Activated CD4-positive, CD25-positive, alpha-beta regulatory T cell treated with anti-CD3 and anti-CD28 coated beads, Interleukin-2, amount 50 U/mL, for 24 hours (primary cell): ENCODE measurements around the gene SERTAD4.
A peak's percentile ranks its signal among the peaks of the same experiment; 100 is the strongest.
"Not testable (repeated sequence)": the region's sequence is repeated elsewhere in the genome, so short reads cannot be mapped to it uniquely, and the experiment has no call there.

ENCODE experiments used
- ATAC-seq, 2 donors: fragments of 150-1000 bp; cut with Tn5 transposase; one replicate each; pipeline ENCODE4 v1.10.0; 2021; ENCODE audit warnings: mild to moderate bottlenecking in 1 of 2, moderate library complexity in 1 of 2

Gene SERTAD4

DNA sequence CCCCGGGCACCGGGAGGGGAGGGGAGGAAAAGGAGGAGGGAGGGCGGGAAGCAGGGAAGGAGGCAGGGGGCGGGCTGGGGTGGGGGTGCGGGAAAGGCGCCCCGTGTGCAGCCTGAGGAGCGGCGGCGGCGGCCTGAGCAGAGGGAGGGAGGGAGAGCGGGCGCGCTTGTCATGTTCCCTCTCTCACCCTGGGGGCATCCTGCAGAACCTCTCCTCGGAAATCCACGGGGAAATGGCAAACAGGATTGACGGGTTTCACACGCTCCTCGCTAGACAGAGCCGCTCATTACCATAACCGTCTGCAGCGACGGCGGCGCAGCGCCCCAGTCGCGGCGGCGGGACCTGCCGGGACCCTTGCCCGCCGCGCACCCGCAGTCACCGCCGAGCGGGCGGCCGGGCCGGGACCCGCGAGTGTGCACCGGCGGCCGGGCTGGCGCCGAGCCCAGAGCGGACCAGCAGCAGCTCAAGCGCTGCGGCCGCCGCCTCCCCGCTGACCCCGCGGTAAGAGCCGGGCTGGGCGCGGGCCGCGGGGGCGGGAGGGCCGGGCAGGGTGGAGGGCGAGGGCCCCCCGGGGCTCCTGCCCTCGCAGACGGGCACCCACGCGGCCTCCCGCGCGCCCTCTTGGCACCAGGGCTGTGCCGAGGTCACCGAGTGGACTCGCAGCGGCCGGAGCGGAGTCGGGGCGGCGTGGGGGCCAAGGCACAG is at the start of gene SERTAD4:
Gene SERTAD4, plus strand, starts transcription at position 286 of the 705 bp plus-strand sequence. CDS start 5,165 bp downstream, outside the sequence.
- no peak for ATAC-seq

DNA sequence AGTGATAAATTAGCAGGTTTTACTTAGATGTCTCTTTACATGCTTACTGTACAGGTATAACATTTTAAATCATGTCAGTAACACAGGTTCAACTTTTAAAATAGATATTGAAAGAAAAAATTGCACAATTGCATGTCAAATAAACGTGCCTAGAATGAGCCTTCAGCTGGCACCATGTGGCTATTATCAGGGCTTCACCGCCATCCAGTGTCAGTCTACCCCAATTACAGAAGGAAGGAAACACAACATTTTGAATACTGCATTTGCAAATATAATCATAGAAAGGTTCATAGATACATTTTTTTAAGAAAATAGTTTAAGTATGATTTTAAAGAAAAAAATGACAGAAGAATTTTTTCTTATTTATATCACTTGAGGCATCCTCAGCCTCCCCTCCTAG is 47.5 kb upstream of the SERTAD4 start:
- no peak for ATAC-seq

DNA sequence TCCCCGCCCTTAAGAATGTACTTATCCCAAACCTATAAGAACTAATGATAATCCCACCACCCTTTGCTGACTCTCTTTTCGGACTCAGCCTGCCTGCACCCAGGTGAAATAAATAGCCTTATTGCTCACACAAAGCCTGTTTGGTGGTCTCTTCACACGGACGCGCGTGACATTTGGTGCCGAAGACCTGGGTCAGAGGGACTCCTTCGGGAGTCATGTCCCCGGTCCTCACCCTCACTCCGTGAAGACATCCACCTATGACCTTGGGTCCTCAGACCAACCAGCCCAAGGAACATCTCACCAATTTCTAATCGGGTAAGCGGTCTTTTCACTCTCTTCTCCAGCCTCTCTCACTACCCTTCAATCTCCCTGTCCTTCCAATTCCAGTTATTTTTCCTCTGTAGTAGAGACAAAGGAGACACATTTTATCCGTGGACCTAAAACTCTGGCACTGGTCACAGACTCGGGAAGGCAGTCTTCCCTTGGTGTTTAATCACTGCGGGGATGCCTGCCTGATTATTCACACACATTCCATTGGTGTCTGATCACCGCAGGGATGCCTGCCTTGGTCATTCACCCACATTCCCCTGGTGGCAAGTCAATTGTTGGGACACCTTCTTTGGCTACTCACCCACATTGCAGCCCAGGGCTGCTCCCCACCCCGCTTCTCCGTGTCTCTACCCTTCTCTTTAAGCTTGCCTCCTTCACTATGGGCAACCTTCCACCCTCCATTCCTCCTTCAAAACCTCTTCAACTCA is 44.6 kb upstream of the SERTAD4 start:
- ATAC-seq = not testable (repeated sequence)

DNA sequence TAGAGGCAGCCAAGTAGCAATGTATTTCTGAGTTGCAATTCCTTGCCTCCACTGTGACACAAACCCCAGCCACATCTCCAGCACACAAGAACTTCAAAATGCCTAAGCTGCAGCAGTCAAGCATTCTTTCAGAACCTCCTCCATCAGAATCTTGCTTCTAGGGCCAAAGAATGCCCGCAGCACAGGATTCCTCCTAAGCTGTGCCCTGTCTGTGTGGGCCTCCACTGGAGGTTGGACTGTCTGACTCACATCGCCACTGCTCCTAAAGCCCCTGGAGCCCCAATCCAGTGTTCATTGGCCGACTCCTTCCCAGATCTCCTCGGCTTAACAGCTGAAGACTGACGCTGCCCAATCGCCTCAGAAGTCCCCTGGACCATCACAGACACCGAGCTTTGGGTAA is 43.2 kb upstream of the SERTAD4 start:
- no peak for ATAC-seq

DNA sequence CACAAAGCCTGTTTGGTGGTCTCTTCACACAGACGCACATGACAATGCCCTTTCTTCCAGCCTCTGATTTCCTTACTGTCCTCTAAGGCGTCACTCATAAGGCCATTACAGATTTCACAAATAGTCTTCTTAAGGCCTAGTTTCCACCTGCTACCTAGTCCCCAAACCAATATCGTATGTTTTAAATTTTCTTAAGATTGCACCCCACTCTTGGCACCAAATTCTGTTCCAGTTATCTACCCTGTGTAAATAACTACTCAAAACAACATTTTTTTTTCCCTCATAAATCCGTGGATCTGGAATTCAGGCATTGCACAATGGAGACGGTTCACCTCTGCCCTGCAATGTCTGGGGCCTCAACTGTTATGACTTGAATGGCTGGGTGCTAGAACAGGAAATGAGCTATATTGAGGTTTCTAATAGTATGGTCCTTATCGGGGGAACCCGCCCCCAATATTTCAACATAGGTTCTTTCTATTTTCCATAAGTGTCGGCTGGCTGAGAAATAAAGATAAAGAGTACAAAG is 36.9 kb upstream of the SERTAD4 start:
- ATAC-seq = no peak

DNA sequence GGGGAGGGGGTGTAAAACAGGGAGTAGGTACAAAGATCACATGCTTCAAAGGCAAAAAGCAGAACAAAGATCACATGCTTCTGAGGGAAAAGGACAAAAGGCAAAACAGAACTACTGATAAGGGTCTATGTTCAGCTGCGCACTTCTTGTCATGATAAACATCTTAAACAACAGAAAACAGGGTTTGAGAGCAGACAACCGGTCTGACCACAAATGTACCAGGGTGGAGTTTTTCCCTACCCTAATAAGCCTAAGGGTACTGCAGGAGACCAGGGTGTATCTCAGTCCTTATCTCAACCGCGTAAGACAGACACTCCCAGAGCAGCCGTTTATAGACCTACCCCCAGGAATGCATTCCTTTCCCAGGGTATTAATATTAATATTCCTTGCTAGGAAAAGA is 36.3 kb upstream of the SERTAD4 start:
- ATAC-seq = not testable (repeated sequence)

DNA sequence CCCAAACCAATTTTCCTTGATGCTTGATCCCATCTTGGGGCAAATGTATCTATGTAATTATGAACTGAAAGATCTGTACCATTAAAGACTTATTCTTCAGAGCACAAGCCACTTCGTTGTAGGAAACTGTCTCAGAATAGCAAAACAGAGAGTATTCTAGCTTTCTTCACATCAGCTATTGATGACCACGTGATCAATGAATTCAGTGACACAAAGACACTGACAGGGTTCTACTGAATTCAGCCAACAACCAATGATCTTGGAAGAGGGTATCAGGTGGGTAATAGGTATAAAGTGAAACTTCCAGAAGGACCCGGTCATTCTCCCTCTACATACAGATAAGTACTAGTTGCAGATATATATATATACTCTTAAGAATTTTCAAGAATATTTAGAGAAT is 33.8 kb upstream of the SERTAD4 start:
- no peak for ATAC-seq

DNA sequence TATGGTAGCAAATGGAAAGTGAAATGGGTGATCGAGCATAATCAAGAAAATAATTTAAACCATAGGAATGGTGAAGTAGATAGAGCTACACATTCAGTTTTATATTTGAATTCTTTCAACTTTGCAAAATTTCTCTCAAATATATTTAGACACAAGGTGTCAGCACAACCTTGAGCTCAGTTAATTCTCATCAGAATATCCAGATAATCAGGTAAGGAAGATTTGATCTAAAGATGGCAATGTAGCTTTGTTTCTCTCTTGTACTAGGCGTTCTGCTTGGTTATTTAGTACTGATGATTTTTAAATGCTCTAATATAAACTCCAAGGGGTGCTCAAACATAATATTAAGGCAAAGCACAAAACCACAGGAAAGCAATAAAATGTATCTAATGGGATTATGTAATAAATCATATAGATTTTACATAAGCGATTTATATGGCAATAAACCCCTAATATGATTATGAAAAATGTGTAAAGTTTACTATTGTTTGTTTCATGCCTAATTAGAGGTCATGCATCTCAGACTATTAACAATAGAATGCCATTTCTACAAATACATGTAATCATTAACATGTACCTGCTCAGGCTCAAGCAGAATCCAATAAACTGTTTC is 32.4 kb upstream of the SERTAD4 start:
- ATAC-seq = no peak

DNA sequence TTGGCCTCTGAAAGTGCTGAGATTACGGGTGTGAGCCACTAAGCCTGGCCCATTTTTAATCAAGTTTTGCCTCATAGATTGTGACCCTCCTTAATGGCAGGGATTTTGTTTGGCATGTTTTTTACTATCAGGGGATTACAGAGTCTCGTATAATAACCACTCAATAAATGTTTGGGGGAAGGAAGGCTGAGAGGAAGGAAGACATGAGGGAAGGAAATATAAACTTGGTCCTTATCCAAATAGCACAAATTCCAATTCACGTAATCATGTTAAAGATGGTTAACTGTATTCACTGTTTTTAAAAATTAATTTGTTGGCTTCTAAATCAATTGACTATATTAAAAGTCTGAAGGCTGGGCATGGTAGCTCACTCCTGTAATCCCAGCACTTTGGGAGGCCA is 30.9 kb upstream of the SERTAD4 start:
- no peak for ATAC-seq

DNA sequence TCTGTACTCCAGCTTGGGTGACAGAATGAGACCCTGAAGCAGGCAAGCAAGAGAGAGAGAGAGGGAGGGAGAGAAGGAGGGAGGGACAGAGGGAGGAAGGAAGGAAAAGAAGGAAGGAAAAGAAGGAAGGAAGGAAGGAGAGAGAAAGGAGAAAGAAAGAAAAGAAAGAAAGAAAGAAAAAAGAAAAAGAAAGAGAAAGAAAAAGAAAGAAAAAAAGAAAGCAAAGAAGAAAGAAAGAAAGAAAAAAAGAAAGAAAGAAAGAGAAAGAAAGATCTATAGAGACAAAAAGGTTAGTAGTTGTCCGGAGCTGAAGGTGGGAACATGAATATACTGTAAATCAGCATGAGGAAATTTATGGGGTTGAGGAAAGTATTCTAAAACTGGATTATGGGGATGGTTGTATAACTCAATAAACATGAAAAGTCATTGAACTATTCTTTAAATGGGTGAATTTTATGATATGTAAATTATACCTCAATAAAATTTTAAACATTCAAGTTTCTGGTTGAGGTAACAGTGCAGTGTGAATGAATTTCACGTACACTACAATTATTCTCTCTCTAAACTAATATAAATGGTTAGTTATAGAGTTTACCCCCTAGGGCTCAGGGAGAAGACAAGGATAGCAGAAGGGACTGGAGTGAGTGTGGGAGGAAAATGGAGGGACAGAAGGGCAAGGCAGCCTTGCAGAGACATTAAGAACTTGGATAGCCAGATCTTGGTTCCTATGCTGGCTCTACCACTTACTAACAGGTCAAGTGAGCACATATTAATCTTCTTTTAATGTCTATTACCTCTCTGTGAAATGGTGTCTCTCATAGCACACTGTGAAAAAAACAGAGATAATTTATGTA is 24.8 kb upstream of the SERTAD4 start:
- no peak for ATAC-seq

DNA sequence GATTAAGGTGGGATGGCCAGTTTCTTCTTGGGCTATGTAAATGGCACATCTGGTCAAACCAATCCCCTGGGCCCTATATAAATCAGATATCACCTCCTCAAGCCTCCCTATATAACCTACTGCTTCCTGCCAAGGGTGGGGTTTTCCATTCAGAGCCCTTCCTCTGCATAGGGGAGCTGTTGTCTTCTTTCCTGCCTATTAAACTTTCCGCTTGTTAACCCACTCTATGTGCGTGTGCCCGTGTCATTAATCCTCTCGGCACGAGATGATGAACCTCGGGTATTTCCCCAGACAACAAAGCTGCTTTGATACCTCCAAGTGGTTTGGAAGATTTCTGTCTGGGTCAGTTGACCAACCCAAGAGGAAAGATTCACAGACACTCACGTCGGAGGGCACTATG is 19.3 kb upstream of the SERTAD4 start:
- ATAC-seq = no peak

DNA sequence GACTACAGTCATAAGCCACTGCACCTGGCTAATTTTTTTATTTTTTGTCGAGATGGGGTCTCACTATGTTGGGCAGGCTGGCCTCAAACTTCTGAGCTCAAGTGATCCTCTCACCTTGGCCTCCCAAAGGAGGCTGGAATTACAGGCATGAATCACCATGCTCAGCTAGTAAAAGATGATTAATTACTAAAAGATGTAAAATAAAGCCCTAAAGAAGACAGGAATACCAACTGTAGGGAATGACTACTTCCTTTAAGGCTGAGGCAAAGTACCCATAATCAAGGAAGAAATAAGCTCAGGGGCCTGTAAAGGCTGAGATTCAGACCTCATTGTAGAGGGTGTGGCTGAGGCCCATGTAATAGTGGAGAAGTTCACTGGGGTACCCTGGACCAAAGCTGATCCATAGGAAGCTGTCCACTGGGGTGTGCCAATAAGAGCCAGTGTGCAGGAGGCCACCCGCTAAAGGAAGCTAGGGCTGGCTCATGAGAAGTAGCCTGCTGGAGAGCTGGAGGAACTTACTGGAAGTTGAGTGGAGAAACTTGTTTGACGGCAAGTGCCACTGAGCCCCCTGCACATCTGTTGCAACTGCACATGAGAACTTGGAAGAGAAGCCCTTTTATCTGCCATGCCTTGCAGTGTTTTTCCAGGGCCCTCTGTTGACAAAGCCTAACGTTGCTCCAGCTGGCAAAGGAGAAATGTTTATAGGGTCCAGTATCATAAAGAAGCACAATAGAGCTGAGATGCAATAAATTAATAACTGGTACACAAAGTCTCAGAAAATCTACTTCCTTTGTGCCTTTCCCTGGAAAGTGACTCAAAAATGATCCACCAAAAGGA is 17.8 kb upstream of the SERTAD4 start:
- ATAC-seq = no peak

DNA sequence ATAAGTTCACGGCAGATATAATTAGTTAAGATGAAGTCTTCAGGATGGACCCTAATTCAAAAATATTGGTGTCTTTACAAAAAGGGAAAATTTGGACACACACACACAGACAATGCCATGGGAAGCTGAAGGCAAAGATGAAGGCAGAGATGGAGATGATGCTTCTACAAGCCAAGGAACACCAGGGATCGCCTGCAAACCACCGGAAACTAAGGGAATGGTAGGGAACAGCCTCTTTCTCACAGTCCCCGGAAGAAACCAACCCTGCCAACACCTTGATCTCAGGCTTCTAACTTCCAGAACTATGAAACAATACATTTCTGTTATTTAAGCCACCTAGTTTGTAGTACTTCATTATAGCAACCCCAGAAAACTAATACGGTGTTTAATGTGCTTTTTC is 15.1 kb upstream of the SERTAD4 start:
- ATAC-seq = no peak

DNA sequence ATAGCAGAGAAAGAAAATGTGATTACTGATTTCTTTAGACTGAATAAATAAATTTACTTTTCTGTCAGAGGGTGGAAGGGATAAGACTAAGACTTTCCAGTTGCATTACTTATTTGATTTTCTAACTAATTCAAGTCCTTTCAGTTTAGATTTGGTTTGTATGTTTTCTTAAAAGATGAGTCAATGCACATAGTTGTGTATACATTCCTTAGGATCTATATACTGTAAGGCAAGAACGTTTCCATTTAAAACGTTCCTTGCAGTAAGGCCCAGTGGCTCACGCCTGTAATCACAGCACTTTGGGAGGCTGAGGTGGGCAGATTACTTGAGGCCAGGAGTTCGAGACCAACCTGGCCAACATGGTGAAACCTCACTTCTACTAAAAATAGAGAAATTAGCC is 14.5 kb upstream of the SERTAD4 start:
- ATAC-seq = no peak

DNA sequence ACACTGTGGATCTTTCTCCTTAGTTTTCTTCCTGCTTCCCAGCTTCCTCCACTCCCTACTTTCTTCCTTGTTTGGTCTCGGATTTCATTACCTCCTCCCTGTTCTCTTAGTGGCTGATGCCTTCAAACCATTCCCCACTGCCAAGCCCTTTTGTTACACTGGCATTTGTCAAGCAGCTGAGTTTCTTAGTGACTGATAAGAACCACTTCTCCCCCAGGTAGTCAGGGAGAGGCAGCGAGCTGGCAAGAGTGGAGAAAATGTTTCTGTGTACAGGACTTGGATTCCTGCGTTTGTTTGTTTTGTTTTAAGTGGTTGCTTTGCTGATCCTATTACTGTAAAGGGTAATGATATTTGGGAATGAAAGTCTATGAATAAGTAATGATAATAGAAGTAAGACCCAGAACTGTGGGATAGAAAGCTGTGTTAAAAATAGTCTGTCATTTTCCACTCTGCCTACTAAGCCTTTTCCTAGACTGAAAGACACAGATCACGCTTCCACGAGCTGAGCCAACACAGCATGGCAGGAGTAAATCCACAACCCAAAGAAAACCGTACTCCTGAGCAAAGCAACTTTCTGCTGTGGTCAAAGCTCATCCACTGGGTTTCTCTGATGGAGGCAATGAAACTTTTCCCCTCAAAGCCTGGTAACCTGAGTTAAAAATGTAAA is 10.1 kb upstream of the SERTAD4 start:
- ATAC-seq = no peak

DNA sequence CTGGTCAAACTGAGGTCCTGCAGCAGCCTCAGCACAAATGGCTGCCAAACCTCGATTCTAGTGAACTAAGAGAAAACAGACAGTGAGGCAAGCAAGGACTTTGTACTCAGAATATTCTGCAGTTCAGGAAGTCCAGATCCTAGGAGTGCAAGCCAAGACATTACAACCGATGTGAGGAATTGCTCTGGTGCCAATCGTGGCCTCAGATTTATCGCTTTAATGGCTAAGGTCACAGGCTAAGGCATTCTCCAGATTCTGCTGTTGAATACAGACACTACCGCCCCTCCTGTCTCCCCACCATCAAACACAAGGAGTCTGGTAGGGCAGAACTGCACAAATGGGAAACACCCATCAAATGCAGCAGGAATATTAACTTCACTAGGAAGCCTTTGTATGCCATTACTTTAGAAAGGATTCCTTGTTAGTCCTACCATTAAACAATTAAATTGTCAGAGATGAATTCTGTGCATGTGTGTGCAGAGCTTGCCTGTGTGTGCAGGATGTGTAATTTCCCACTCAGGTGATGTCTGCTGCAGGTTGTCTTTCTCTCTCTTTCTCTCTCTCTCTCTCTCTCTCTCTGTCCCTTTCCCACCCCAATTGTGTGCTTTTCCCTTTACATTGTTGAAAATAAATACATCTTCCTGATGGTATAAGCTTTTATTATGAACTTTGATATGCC is 9.2 kb upstream of the SERTAD4 start:
- ATAC-seq = no peak

DNA sequence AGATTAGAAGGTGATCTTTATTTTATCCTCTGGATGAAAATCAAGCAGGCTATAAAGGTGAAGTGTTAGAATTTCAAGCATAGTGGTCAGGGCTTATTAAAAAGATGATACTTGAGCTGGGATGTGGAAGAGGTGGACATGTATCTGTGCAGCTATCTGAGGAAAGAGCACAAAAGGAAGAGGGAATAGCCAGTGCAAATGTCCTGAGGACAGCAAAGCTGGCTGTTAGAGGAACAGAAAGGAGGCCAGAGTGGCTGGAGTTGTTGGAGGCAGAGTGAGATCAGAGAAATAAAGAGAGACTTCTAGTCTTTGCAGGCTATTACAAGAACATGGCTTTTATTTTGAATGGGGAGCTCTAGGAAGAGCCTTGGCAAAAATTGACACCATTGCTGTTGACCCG is 4.4 kb upstream of the SERTAD4 start:
- no peak for ATAC-seq

DNA sequence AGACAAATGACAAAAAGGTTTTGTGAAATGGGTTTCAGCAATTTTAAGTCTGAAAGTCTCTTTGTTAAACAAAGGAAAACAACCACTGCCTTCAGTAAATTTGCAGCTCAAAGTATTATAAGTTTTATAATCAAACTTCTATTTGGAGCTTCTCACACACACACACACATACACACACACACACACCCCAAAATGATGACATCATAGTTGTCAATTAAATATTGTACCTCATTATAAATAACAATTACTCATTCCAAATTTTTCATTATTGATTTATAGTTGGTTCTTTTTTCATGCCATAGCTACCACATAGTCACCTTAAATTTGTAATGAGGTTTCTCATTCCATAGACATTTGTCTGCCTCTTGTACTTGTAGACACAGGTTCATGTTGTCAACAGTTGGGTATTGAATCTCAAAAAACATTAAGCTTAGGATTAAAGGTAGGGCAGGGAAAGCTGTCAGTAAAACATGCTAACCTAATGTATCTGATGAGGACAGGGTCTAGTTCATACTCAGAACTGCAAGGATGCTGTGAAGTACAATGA is 2.4 kb upstream of the SERTAD4 start:
- no peak for ATAC-seq

DNA sequence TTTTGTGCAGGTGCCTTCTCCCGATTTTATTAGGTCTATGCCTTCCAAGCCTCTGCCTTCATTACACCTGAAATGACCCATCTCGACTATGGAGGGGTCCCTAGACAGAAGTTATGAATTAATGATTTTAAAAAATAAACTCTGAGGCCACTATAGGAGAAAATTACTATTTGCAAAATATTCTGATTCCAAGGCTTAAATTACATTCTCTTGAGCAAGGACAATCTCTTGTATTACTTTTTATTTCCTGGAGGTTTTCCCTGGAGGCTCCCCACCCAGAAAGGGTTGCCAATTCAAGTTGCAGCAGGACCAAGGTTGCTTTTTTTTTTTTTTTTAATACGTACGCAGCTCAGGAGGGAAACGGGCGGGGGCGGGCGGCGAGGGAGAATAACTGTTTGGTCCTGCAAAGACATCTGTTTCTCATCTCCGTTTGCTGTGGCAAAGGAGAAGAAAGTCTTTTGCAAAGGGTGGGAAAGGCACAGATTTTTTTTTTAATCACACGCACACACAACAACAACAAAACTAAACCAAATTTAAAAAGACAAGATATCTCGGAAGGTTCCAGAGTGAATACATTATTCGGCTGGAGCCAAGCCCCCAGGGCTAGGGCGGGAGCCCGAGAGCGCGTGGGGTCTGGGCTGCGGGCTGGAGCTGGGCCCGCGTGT is 618 bp upstream of the SERTAD4 start:
- ATAC-seq = no peak

DNA sequence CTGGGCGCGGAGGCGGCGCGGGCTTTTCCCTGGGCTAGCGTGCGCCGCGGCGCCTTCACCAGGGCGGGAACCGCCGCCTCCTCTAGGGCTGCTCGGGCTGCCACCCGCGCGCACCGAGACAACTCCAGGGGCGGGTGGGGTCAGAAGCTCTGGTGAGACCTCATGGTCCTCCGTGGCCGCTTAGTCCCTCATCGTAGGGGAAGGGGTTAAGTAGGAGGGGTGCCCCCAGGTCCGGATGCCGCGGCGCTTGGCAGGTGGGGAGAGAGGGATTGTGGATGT is 559 bp downstream of the SERTAD4 start:
- peak in 1 of 2 donors; percentile 16 for ATAC-seq
